Measurements from ENCODE around the gene INPP5D.

DNA sequence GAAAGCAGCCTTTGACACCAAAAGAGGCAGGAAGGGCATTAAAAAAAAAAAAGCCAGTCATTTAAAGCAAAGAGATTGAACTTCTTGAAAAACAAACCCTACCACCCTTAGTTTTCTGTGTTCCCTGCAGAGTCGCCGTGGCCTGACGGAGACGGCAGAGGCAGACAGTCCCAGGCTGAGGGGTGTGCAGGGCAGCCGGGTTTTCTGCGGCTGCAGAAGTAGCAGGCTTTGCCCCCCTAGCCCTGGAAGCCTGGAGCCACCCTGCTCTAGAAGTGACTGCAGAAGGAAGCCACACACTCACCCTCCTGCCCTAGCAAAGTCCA, 2.8 kb downstream of the INPP5D start:
- TF ChIP-seq EZH2phosphoT487 (IDR thresholded peaks at IDR 0.05; ENCODE audit: low read depth) (no peak), CTCF (IDR thresholded peaks at IDR 0.05; ENCODE audit: low read depth, low read length) (no peak)

Measured in OCI-LY3 (cell line).